HepG2 (cell line): ENCODE measurements around the gene NSFL1C. TPM values are rescaled to one million over a fixed set of nuclear protein-coding genes. Genes with fewer than 3 reads are reported as not detected.

Experiments used
- ATF1 ChIP-seq: IDR thresholded peaks from 2 replicates; pipeline ENCODE4 v1.6.1; 2016; ENCODE audit warnings: mild to moderate bottlenecking, control low read depth
- FLYWCH1 ChIP-seq: sonication (generic); formaldehyde crosslinking; IDR thresholded peaks from 2 replicates; pipeline ENCODE4 v1.8.1; 2023; ENCODE audit warnings: mild to moderate bottlenecking, missing genetic modification reagents
- HINFP ChIP-seq: sonication (generic); formaldehyde crosslinking; IDR thresholded peaks from 2 replicates; pipeline ENCODE4 v1.4.0; 2020; ENCODE audit warnings: low read depth, mild to moderate bottlenecking, missing genetic modification reagents
- KDM5B ChIP-seq: sonication (generic); formaldehyde crosslinking; IDR thresholded peaks from 2 replicates; pipeline ENCODE4 v1.4.0; 2020; ENCODE audit warnings: missing genetic modification reagents, mild to moderate bottlenecking, borderline replicate concordance
- MNT ChIP-seq: fragments of 450-650 bp; IDR thresholded peaks from 2 replicates; pipeline ENCODE4 v1.6.1; 2016
- NFIC ChIP-seq: IDR thresholded peaks from 2 replicates; pipeline ENCODE4 v1.6.1; 2012; ENCODE audit warnings: mild to moderate bottlenecking, low read length, inconsistent platforms
- NFKB2 ChIP-seq: sonication (generic); formaldehyde crosslinking; IDR thresholded peaks from 2 replicates; pipeline ENCODE4 v1.4.0; 2020; ENCODE audit warnings: missing genetic modification reagents, borderline replicate concordance
- NR2C2 ChIP-seq: sonication (generic); formaldehyde crosslinking; IDR thresholded peaks from 2 replicates; pipeline ENCODE4 v1.4.0; 2020; ENCODE audit warnings: missing genetic modification reagents, mild to moderate bottlenecking, moderate library complexity, borderline replicate concordance
- RNF2 ChIP-seq: fragments of 450-650 bp; conservative IDR thresholded peaks from 2 replicates; pipeline ENCODE4 v1.6.1; 2016; ENCODE audit warnings: low read depth
- STAG1 ChIP-seq: sonication (generic); formaldehyde crosslinking; IDR thresholded peaks from 2 replicates; pipeline ENCODE4 v1.4.0; 2020; ENCODE audit warnings: missing genetic modification reagents
- TERF1 ChIP-seq: sonication (generic); formaldehyde crosslinking; IDR thresholded peaks from 2 replicates; pipeline ENCODE4 v1.8.0; 2022; ENCODE audit warnings: mild to moderate bottlenecking, missing genetic modification reagents, moderate library complexity
- ZBTB42 ChIP-seq: sonication (generic); formaldehyde crosslinking; IDR thresholded peaks from 2 replicates; pipeline ENCODE4 v1.5.0; 2020; ENCODE audit warnings: mild to moderate bottlenecking, missing genetic modification reagents
- ZNF260 ChIP-seq: sonication (generic); formaldehyde crosslinking; IDR thresholded peaks from 2 replicates; pipeline ENCODE4 v1.4.0; 2020; ENCODE audit warnings: missing genetic modification reagents, low read depth, mild to moderate bottlenecking, borderline replicate concordance
- ZNF414 ChIP-seq: sonication (generic); formaldehyde crosslinking; IDR thresholded peaks from 2 replicates; pipeline ENCODE4 v1.5.0; 2020; ENCODE audit warnings: missing genetic modification reagents
- ZNF607 ChIP-seq: sonication (generic); formaldehyde crosslinking; IDR thresholded peaks from 2 replicates; pipeline ENCODE4 v1.5.1; 2020; ENCODE audit warnings: missing genetic modification reagents, mild to moderate bottlenecking, borderline replicate concordance
- ZNF704 ChIP-seq: sonication (generic); formaldehyde crosslinking; IDR thresholded peaks from 2 replicates; pipeline ENCODE4 v1.8.1; 2023; ENCODE audit warnings: mild to moderate bottlenecking, inconsistent platforms, moderate library complexity, missing genetic modification reagents, borderline replicate concordance
- ZNF710 ChIP-seq: sonication (generic); formaldehyde crosslinking; IDR thresholded peaks from 2 replicates; pipeline ENCODE4 v1.5.0; 2020; ENCODE audit warnings: mild to moderate bottlenecking, missing genetic modification reagents, borderline replicate concordance
- ZNF879 ChIP-seq: sonication (generic); formaldehyde crosslinking; IDR thresholded peaks from 2 replicates; pipeline ENCODE4 v1.8.1; 2023; ENCODE audit warnings: missing genetic modification reagents
- ZSCAN9 ChIP-seq: IDR thresholded peaks from 2 replicates; pipeline ENCODE4 v1.6.1; 2016; ENCODE audit warnings: borderline replicate concordance
- polyA plus RNA-seq, 8 experiments: library from polyadenylated mRNA; depleted of rRNA in 3 of 8; stranded (reverse) in 7 of 8; unstranded in 1 of 8; fragments of >200 nt; fragmentation: Illumina TruSeq in 4 of 8; extraction: Trizol in 4 of 8; gene quantifications; 2 replicates each; pipeline versions ENCODE4 v1.2.1 to v1.2.3, GENCODE V29; 2011 to 2016; ENCODE audit warnings: low read depth in 4 of 8, missing spikeins in 1 of 8, mixed read lengths in 1 of 8; ENCODE audit not compliant: insufficient read depth in 1 of 8
- total RNA-seq, 5 experiments: library from RNA; depleted of rRNA; stranded (reverse); fragments of >200 nt; fragmentation: Illumina TruSeq; extraction: Trizol; gene quantifications; 2 replicates each; pipeline ENCODE4 v1.2.3, GENCODE V29; 2016; ENCODE audit warnings: low read depth in 1 of 5

NSFL1C gene
- total and polyA plus RNA-seq, 2 of the 13 experiments (the other 11 are each of a cell fraction or from before 2014, with no cell fraction given), result 22.9 to 62.7 TPM

- TF ChIP-seq NR2C2 (CRISPR knock-in tag) (peak; percentile 92), NFKB2 (CRISPR knock-in tag) (peak; percentile 91; the same call in 1 of the 2 replicates), NFIC (no peak), ZNF710 (CRISPR knock-in tag) (peak; percentile 89), ZNF260 (CRISPR knock-in tag) (peak; percentile 85; the same call in 1 of the 2 replicates), ZNF704 (CRISPR knock-in tag) (peak; percentile 94; the same call in 1 of the 2 replicates), HINFP (CRISPR knock-in tag) (peak; percentile 93), ZNF414 (CRISPR knock-in tag) (peak; percentile 83; the same call in 1 of the 2 replicates), ATF1 (CRISPR knock-in tag) (no peak), ZNF607 (peak; percentile 98), STAG1 (CRISPR knock-in tag) (peak; percentile 43), KDM5B (CRISPR knock-in tag) (peak; percentile 99), ZBTB42 (peak; percentile 95), ZNF879 (CRISPR knock-in tag) (peak; percentile 90), TERF1 (CRISPR knock-in tag) (peak; percentile 96), RNF2 (peak; percentile 88), MNT (no peak; the same call in 1 of the 2 replicates), FLYWCH1 (CRISPR knock-in tag) (0 out of 2 replicates have a peak, but pooled peaks have one; percentile 52), ZSCAN9 (peak; percentile 76)
Observed at GRCh38 chr20:1466211-1467081, at the start of gene NSFL1C (continued).
